Measurements from ENCODE around the gene NBAS. TPM values are rescaled to one million over a fixed set of nuclear protein-coding genes. Genes with fewer than 3 reads are reported as not detected.

NBAS gene
- total RNA-seq, 2 experiments from 2014 or later: 31.9 to 32.9 TPM

GRCh38 chr2:15582710-15583357, 21.7 kb upstream of the NBAS start:
- Mint-ChIP-seq H3K27me3 (peaks cover 2% of the 10 kb centered on the region), H3K4me3 (no peak overlapping the region), H3K27ac (no peak overlapping the region), H3K36me3 (no peaks in the 10 kb centered on the region), H3K4me1 (no peaks in the 10 kb centered on the region), H3K9me3 (no peaks in the 10 kb centered on the region)
- ATAC-seq (ENCODE audit: low read depth) (no peak), DNase-seq (no peak)
- POLR2A ChIA-PET: no interaction called here

- no peak for DNase-seq
- ATAC-seq (ENCODE audit: low read depth): no peak
- no peak overlapping the region for H3K27ac Mint-ChIP-seq
- POLR2A ChIA-PET: no interaction called here
- H3K9me3 Mint-ChIP-seq: no peaks in the 10 kb centered on the region
- peaks cover 2% of the 10 kb centered on the region for H3K27me3 Mint-ChIP-seq
- H3K4me3 Mint-ChIP-seq: no peak overlapping the region
- peaks cover 1% of the 10 kb centered on the region for H3K4me1 Mint-ChIP-seq
- no peaks in the 10 kb centered on the region for H3K36me3 Mint-ChIP-seq
Measured at GRCh38 chr2:15580451-15580850, 19.3 kb upstream of the NBAS start.

GRCh38 chr2:15579641-15580040, 18.5 kb upstream of the NBAS start:
- Mint-ChIP-seq H3K27ac (no peak overlapping the region), H3K4me3 (no peak overlapping the region), H3K4me1 (peaks cover 1% of the 10 kb centered on the region), H3K36me3 (no peaks in the 10 kb centered on the region), H3K27me3 (peaks cover 2% of the 10 kb centered on the region), H3K9me3 (no peaks in the 10 kb centered on the region)
- DNase-seq (no peak), ATAC-seq (ENCODE audit: low read depth) (no peak)
- POLR2A ChIA-PET: no interaction called here

GRCh38 chr2:15577071-15577735, 16.1 kb upstream of the NBAS start:
- POLR2A ChIA-PET: no interaction called here

GRCh38 chr2:15571729-15572128, 10.6 kb upstream of the NBAS start:
- POLR2A ChIA-PET: no interaction called here
- no peak overlapping the region for H3K27ac Mint-ChIP-seq
- no peaks in the 10 kb centered on the region for H3K4me1 Mint-ChIP-seq
- ATAC-seq (ENCODE audit: low read depth): no peak
- H3K9me3 Mint-ChIP-seq: no peaks in the 10 kb centered on the region
- no peak overlapping the region for H3K4me3 Mint-ChIP-seq
- H3K36me3 Mint-ChIP-seq: no peaks in the 10 kb centered on the region
- H3K27me3 Mint-ChIP-seq: peaks cover 5% of the 10 kb centered on the region
- DNase-seq: no peak

More at GRCh38 chr2:15577071-15577735, 16.1 kb upstream of the NBAS start:
- H3K27ac Mint-ChIP-seq: no peak overlapping the region
- H3K4me3 Mint-ChIP-seq: no peak overlapping the region
- DNase-seq (peak; percentile 79), ATAC-seq (ENCODE audit: low read depth) (peak; percentile 96)
- peaks cover 2% of the 10 kb centered on the region for H3K27me3 Mint-ChIP-seq
- H3K9me3 Mint-ChIP-seq: no peaks in the 10 kb centered on the region
- H3K36me3 Mint-ChIP-seq: no peaks in the 10 kb centered on the region
- H3K4me1 Mint-ChIP-seq: peaks cover 1% of the 10 kb centered on the region

GRCh38 chr2:15570104-15570503, 9.0 kb upstream of the NBAS start:
- POLR2A ChIA-PET: no interaction called here
- DNase-seq (no peak), ATAC-seq (ENCODE audit: low read depth) (no peak)
- Mint-ChIP-seq H3K27ac (no peak overlapping the region), H3K27me3 (peaks cover 9% of the 10 kb centered on the region), H3K4me3 (no peak overlapping the region), H3K36me3 (no peaks in the 10 kb centered on the region), H3K9me3 (no peaks in the 10 kb centered on the region), H3K4me1 (no peaks in the 10 kb centered on the region)

GRCh38 chr2:15568874-15569273, 7.7 kb upstream of the NBAS start:
- Mint-ChIP-seq H3K9me3 (no peaks in the 10 kb centered on the region), H3K27me3 (peaks cover 14% of the 10 kb centered on the region), H3K36me3 (no peaks in the 10 kb centered on the region), H3K4me3 (no peak overlapping the region), H3K27ac (no peak overlapping the region), H3K4me1 (no peaks in the 10 kb centered on the region)
- DNase-seq (no peak), ATAC-seq (ENCODE audit: low read depth) (no peak)
- POLR2A ChIA-PET: no interaction called here

GRCh38 chr2:15566912-15567311, 5.8 kb upstream of the NBAS start:
- Mint-ChIP-seq H3K4me3 (no peak overlapping the region), H3K36me3 (no peaks in the 10 kb centered on the region), H3K27me3 (peaks cover 14% of the 10 kb centered on the region), H3K9me3 (no peaks in the 10 kb centered on the region), H3K27ac (no peak overlapping the region), H3K4me1 (peaks cover 10% of the 10 kb centered on the region)
- DNase-seq (no peak), ATAC-seq (ENCODE audit: low read depth) (no peak)
- POLR2A ChIA-PET: no interaction called here

GRCh38 chr2:15565994-15566671, 5.0 kb upstream of the NBAS start:
- Mint-ChIP-seq H3K4me3 (no peak overlapping the region), H3K36me3 (no peaks in the 10 kb centered on the region), H3K27me3 (peaks cover 14% of the 10 kb centered on the region), H3K9me3 (no peaks in the 10 kb centered on the region), H3K27ac (no peak overlapping the region), H3K4me1 (peaks cover 16% of the 10 kb centered on the region)
- no peak for ATAC-seq (ENCODE audit: low read depth)
- DNase-seq: no peak
- POLR2A ChIA-PET: no interaction called here

GRCh38 chr2:15565392-15565791, 4.3 kb upstream of the NBAS start:
- no peaks in the 10 kb centered on the region for H3K9me3 Mint-ChIP-seq
- POLR2A ChIA-PET: no interaction called here
- H3K4me1 Mint-ChIP-seq: peaks cover 17% of the 10 kb centered on the region
- no peak overlapping the region for H3K4me3 Mint-ChIP-seq
- DNase-seq: no peak
- H3K36me3 Mint-ChIP-seq: no peaks in the 10 kb centered on the region
- H3K27ac Mint-ChIP-seq: no peak overlapping the region
- peaks cover 14% of the 10 kb centered on the region for H3K27me3 Mint-ChIP-seq
- ATAC-seq (ENCODE audit: low read depth): no peak

GRCh38 chr2:15563227-15564100, 2.3 kb upstream of the NBAS start:
- no peak overlapping the region for H3K4me3 Mint-ChIP-seq
- peaks cover 30% of the 10 kb centered on the region for H3K4me1 Mint-ChIP-seq
- no peaks in the 10 kb centered on the region for H3K36me3 Mint-ChIP-seq
- ATAC-seq (ENCODE audit: low read depth): no peak
- POLR2A ChIA-PET: no interaction called here
- H3K27me3 Mint-ChIP-seq: peaks cover 10% of the 10 kb centered on the region
- no peak overlapping the region for H3K27ac Mint-ChIP-seq
- H3K9me3 Mint-ChIP-seq: no peaks in the 10 kb centered on the region
- no peak for DNase-seq

GRCh38 chr2:15562354-15563031, 1.4 kb upstream of the NBAS start:
- Mint-ChIP-seq H3K4me3 (peak overlapping the region; percentile 98), H3K9me3 (no peaks in the 10 kb centered on the region), H3K27me3 (peaks cover 9% of the 10 kb centered on the region), H3K36me3 (no peaks in the 10 kb centered on the region), H3K4me1 (peaks cover 35% of the 10 kb centered on the region), H3K27ac (peak overlapping the region; percentile 95)
- DNase-seq: no peak
- ATAC-seq (ENCODE audit: low read depth): no peak
- POLR2A ChIA-PET: interaction anchor here (0.6 kb wide), 1 partner anchor 30 kb away, joined by 3 read pairs; no protein-coding TSS in a partner anchor

All from activated naive CD8-positive, alpha-beta T cell treated with anti-CD3 and anti-CD28 coated beads, Interleukin-2, amount 10 ng/mL, durations not matched to agents 7 days and 5 days (primary cell).